SK-N-SH (cell line): ENCODE results near the gene KLHL21. TPM values are rescaled to one million over a fixed set of nuclear protein-coding genes. Genes with fewer than 3 reads are reported as not detected.

Experiments used
- CTCF ChIA-PET: fragments of 300-600, 350-600 bp; formaldehyde crosslinking; extraction: SDS; loops from one replicate; lab custom pipeline; 2021; lab: Yijun Ruan, JAX
- POLR2A ChIA-PET: fragments of 350-600 bp; sonication (Branson Sonifier 250); formaldehyde crosslinking; extraction: SDS; loops from one replicate; lab custom pipeline; 2020; ENCODE audit warnings: antibody characterized with exemption, inconsistent platforms; lab: Yijun Ruan, JAX
- DNase-seq: peaks from one replicate; pipeline ENCODE4 v3.0.0; 2012
- H2AFZ ChIP-seq: fragments of 200-600 bp; sonication (generic); 2 replicates; pipeline ENCODE4 v1.8.1; 2016; ENCODE audit warnings: antibody characterized with exemption, mild to moderate bottlenecking, low read depth
- H3F3A ChIP-seq: fragments of 200-600 bp; sonication (generic); replicated peaks from 2 replicates; pipeline ENCODE3; 2016; ENCODE audit warnings: antibody characterized with exemption, mild to moderate bottlenecking; ENCODE audit not compliant: insufficient read depth
- H3K27ac ChIP-seq, 2 experiments: fragments of 200-500 bp in 1 of 2; fragments of 200-600 bp in 1 of 2; sonication (Bioruptor generic) in 1 of 2; sonication (generic), shearing (Covaris generic) in 1 of 2; 2 replicates each; pipeline versions ENCODE4 v1.5.1 to v1.6.1; 2014 to 2016; ENCODE audit warnings: low read depth in 2 of 2, inconsistent platforms in 1 of 2, low read length in 1 of 2, mild to moderate bottlenecking in 1 of 2, mixed read lengths in 1 of 2
- H3K27me3 ChIP-seq: fragments of 200-600 bp; sonication (generic), shearing (Covaris generic); 2 replicates; pipeline ENCODE4 v1.6.1; 2016; ENCODE audit warnings: mixed run types; ENCODE audit not compliant: insufficient read depth
- H3K36me3 ChIP-seq, 2 experiments: fragments of 200-500 bp in 1 of 2; fragments of 200-600 bp in 1 of 2; sonication (Bioruptor generic) in 1 of 2; sonication (generic) in 1 of 2; replicated peaks in 1 of 2; 2 replicates each; pipeline versions ENCODE3 to v1.5.1; 2014 to 2016; ENCODE audit warnings: low read length in 1 of 2, mild to moderate bottlenecking in 1 of 2; ENCODE audit not compliant: insufficient read depth in 2 of 2, control insufficient read depth in 1 of 2
- H3K4me1 ChIP-seq, 2 experiments: fragments of 200-500 bp in 1 of 2; fragments of 200-600 bp in 1 of 2; sonication (Bioruptor generic) in 1 of 2; sonication (generic), shearing (Covaris generic) in 1 of 2; 2 replicates each; pipeline versions ENCODE4 v1.5.1 to v1.6.1; 2014 to 2016; ENCODE audit warnings: low read depth in 1 of 2, low read length in 1 of 2, mixed run types in 1 of 2; ENCODE audit not compliant: insufficient read depth in 2 of 2, control insufficient read depth in 1 of 2
- H3K4me2 ChIP-seq: fragments of 200-600 bp; sonication (generic), shearing (Covaris generic); 2 replicates; pipeline ENCODE4 v1.6.1; 2017; ENCODE audit warnings: mixed run types
- H3K4me3 ChIP-seq, 2 experiments: fragments of 200-500 bp in 1 of 2; fragments of 200-600 bp in 1 of 2; sonication (Bioruptor generic) in 1 of 2; sonication (generic), shearing (Covaris generic) in 1 of 2; 2 replicates each; pipeline versions ENCODE4 v1.5.1 to v1.8.1; 2014 to 2016; ENCODE audit warnings: low read depth in 2 of 2, inconsistent platforms in 1 of 2, low read length in 1 of 2, mild to moderate bottlenecking in 1 of 2, mixed read lengths in 1 of 2, moderate library complexity in 1 of 2
- H3K79me2 ChIP-seq: fragments of 200-600 bp; sonication (generic); 2 replicates; pipeline ENCODE4 v1.8.1; 2017; ENCODE audit warnings: mild to moderate bottlenecking; ENCODE audit not compliant: insufficient read depth
- H3K9ac ChIP-seq: fragments of 200-600 bp; sonication (generic); 2 replicates; pipeline ENCODE4 v1.6.1; 2017; ENCODE audit warnings: mixed run types
- H3K9me2 ChIP-seq: fragments of 200-600 bp; sonication (generic); 2 replicates; pipeline ENCODE4 v1.6.1; 2017; ENCODE audit warnings: mixed run types
- H3K9me3 ChIP-seq: fragments of 200-600 bp; sonication (generic); 2 replicates; pipeline ENCODE4 v1.6.1; 2017; ENCODE audit warnings: mixed run types, mild to moderate bottlenecking, moderate library complexity
- H4K20me1 ChIP-seq: fragments of 200-600 bp; sonication (generic); 2 replicates; pipeline ENCODE4 v1.6.1; 2017; ENCODE audit warnings: mild to moderate bottlenecking, mixed run types; ENCODE audit not compliant: insufficient read depth
- CHD2 ChIP-seq: fragments of 150-350 bp; IDR thresholded peaks from 2 replicates; pipeline ENCODE4 v1.6.1; 2018; ENCODE audit warnings: low read length; ENCODE audit not compliant: partially characterized antibody
- CTCF ChIP-seq: fragments of 200-600 bp; sonication (generic); IDR thresholded peaks from 2 replicates; pipeline ENCODE4 v1.6.1; 2017; ENCODE audit warnings: antibody characterized with exemption, mild to moderate bottlenecking, moderate library complexity
- FOXJ3 ChIP-seq: sonication (generic); formaldehyde crosslinking; IDR thresholded peaks from 2 replicates; pipeline ENCODE4 v1.5.1; 2020; ENCODE audit warnings: mild to moderate bottlenecking, missing genetic modification reagents
- NFIC ChIP-seq: IDR thresholded peaks from 2 replicates; pipeline ENCODE4 v1.4.0; 2012; ENCODE audit warnings: borderline replicate concordance
- PBX3 ChIP-seq: IDR thresholded peaks from 2 replicates; pipeline ENCODE4; 2012
- RAD21 ChIP-seq: IDR thresholded peaks from 2 replicates; pipeline ENCODE4 v1.6.1; 2012; ENCODE audit warnings: mild to moderate bottlenecking, low read length
- RCOR1 ChIP-seq: fragments of 150-350 bp; IDR thresholded peaks from 2 replicates; pipeline ENCODE4 v1.6.1; 2017; ENCODE audit warnings: antibody characterized with exemption, low read length
- REST ChIP-seq: IDR thresholded peaks from 2 replicates; pipeline ENCODE4 v1.6.1; 2012; ENCODE audit warnings: mild to moderate bottlenecking, low read depth, low read length, moderate library complexity
- SIN3A ChIP-seq: IDR thresholded peaks from 2 replicates; pipeline ENCODE4 v1.6.1; 2012; ENCODE audit warnings: low read depth, mild to moderate bottlenecking, low read length, moderate library complexity, borderline replicate concordance
- TAF1 ChIP-seq: IDR thresholded peaks from 2 replicates; pipeline ENCODE4 v1.6.1; 2012; ENCODE audit warnings: low read depth, mild to moderate bottlenecking, low read length, moderate library complexity, borderline replicate concordance
- USF2 ChIP-seq: fragments of 150-350 bp; IDR thresholded peaks from 2 replicates; pipeline ENCODE4 v1.6.1; 2017; ENCODE audit warnings: antibody characterized with exemption, low read length, low read depth, borderline replicate concordance
- YY1 ChIP-seq: IDR thresholded peaks from 2 replicates; pipeline ENCODE4 v1.4.0; 2012; ENCODE audit warnings: low read depth, mild to moderate bottlenecking
- WGBS: methylation state at CpG from one replicate; pipeline ENCODE4 v1.1.6; 2017; ENCODE audit warnings: low lambda C conversion rate; 5-methylcytosine and 5-hydroxymethylcytosine counted together
- polyA plus RNA-seq, 3 experiments: library from polyadenylated mRNA; depleted of rRNA; stranded (reverse); fragments of >200 nt; gene quantifications; 2 replicates each; pipeline ENCODE4 v1.2.3, GENCODE V29; 2012

KLHL21 gene
- polyA plus RNA-seq, 1 of the 3 experiments (the other 2 are of a cell fraction): 12.5 TPM

GRCh38 chr1:6570987-6571386, 31.7 kb downstream of the KLHL21 start:
- CTCF ChIA-PET: interaction anchor here (1.0 to 2.7 kb wide), 3 partner anchors 16 to 64 kb away, joined by 3 to 18 read pairs (median 3); partner anchors contain the start of genes NOL9 and TAS1R1

More at GRCh38 chr1:6570987-6571386, 31.7 kb downstream of the KLHL21 start:
- Histone ChIP-seq H3K4me3 (no peak overlapping the region), H3K27ac (no peak overlapping the region), H3K9ac (no peak overlapping the region), H3K9me2 (no peaks in the 10 kb centered on the region), H3K79me2 (no peaks in the 10 kb centered on the region), H3K36me3 (no peaks in the 10 kb centered on the region), H3F3A (no peaks in the 10 kb centered on the region), H3K4me1 (no peaks in the 10 kb centered on the region), H2AFZ (no peak overlapping the region), H3K27me3 (no peaks in the 10 kb centered on the region), H3K4me2 (no peak overlapping the region), H3K9me3 (no peaks in the 10 kb centered on the region), H4K20me1 (no peaks in the 10 kb centered on the region)
- 0% methylated on average over 1 of the region's 5 CpGs for WGBS
- no peak for TF ChIP-seq YY1
- TF ChIP-seq USF2: no peak
- TF ChIP-seq FOXJ3 (CRISPR knock-in tag): no peak
- no peak for TF ChIP-seq RAD21
- TF ChIP-seq NFIC: no peak
- TF ChIP-seq RCOR1: no peak
- TF ChIP-seq SIN3A: no peak
- TF ChIP-seq TAF1: no peak
- TF ChIP-seq CHD2: no peak
- TF ChIP-seq CTCF: no peak
- no peak for TF ChIP-seq PBX3
- TF ChIP-seq REST: no peak
- POLR2A ChIA-PET: interaction anchor here (1.0 kb wide), 1 partner anchor 8 kb away, joined by 3 read pairs; no protein-coding TSS in a partner anchor
- DNase-seq: no peak
